Panc1 (cell line): ENCODE results near the gene SDC1.

Experiments
- POLR2AphosphoS5 ChIP-seq: IDR thresholded peaks from 2 replicates; pipeline ENCODE4 v1.6.1; 2012; ENCODE audit warnings: mild to moderate bottlenecking, low read depth, low read length, moderate library complexity
- SIN3A ChIP-seq: IDR thresholded peaks from 2 replicates; pipeline ENCODE4 v1.6.1; 2012; ENCODE audit warnings: low read depth, mild to moderate bottlenecking, low read length, moderate library complexity, borderline replicate concordance; ENCODE audit not compliant: insufficient read depth
- TF ChIP-seq, protein P1 (sequence below): fragments of 450-650 bp; IDR thresholded peaks from 2 replicates; pipeline ENCODE4 v1.5.1; 2017; ENCODE audit warnings: mild to moderate bottlenecking

DNA sequence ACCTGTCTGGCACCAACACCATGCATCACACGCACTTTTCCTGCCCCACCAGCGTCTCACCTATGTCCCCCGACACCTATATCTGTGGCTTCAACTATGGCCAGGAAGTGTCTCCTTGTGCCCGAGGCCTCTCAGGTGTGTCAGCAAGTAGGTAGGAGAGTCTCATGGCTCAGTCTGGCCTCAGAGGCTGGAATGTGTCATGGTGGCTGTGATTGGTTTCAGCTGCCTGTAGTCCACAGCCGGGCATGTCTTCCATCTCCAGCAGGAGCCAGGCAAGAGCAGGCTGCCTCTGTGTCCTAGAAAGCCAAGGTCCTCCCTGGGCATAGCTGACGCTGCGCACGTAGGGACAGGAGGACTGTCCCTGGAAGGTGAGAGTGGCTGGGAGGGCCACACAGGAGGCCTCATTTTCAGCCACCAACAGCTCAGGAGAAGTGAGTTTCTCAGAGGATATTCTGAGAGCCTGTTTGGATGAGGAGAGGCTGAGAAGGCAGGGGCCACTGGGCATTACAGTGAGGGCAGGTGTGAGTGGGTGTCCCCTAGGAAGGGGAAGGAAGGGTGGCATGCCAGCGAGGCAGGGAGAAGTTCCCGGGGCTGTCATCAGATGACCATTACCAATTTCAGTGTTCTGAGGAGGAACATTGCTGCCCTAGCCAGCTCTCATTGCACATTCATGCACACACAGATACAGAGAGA is 47.2 kb downstream of the SDC1 start:
- TF ChIP-seq, protein P1, sequence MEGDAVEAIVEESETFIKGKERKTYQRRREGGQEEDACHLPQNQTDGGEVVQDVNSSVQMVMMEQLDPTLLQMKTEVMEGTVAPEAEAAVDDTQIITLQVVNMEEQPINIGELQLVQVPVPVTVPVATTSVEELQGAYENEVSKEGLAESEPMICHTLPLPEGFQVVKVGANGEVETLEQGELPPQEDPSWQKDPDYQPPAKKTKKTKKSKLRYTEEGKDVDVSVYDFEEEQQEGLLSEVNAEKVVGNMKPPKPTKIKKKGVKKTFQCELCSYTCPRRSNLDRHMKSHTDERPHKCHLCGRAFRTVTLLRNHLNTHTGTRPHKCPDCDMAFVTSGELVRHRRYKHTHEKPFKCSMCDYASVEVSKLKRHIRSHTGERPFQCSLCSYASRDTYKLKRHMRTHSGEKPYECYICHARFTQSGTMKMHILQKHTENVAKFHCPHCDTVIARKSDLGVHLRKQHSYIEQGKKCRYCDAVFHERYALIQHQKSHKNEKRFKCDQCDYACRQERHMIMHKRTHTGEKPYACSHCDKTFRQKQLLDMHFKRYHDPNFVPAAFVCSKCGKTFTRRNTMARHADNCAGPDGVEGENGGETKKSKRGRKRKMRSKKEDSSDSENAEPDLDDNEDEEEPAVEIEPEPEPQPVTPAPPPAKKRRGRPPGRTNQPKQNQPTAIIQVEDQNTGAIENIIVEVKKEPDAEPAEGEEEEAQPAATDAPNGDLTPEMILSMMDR: no peak
- TF ChIP-seq POLR2AphosphoS5 (no peak), SIN3A (no peak)
